NK-92 treated with Interleukin-12 subunit alpha and Interleukin-12 subunit beta, amount 100 ng/mL, for 24 hours (cell line): ENCODE measurements around the gene ANKRD24.
"Not testable (repeated sequence)": the region's sequence is repeated elsewhere in the genome, so short reads cannot be mapped to it uniquely, and the experiment has no call there.

Source experiments
- DNase-seq: peaks from one replicate; lab custom pipeline; 2025; lab: John Stamatoyannopoulos, UW

Gene ANKRD24

GRCh38 chr19:4173479-4174212 is 8.8 kb upstream of the ANKRD24 start:
- DNase-seq = no peak

GRCh38 chr19:4174213-4174894 is 8.1 kb upstream of the ANKRD24 start:
- no peak for DNase-seq

GRCh38 chr19:4174895-4175668 is 7.4 kb upstream of the ANKRD24 start:
- DNase-seq = no peak

- no peak for DNase-seq
These were observed 6.9 kb upstream of the ANKRD24 start for GRCh38 chr19:4175669-4175931.

GRCh38 chr19:4177146-4177545 is 5.3 kb upstream of the ANKRD24 start:
- DNase-seq = no peak

GRCh38 chr19:4178990-4179389 is 3.5 kb upstream of the ANKRD24 start:
- no peak for DNase-seq

- no peak for DNase-seq
These were observed 1.4 kb upstream of the ANKRD24 start for GRCh38 chr19:4181053-4181508.

- DNase-seq = no peak
These were observed 1.7 kb downstream of the ANKRD24 start for GRCh38 chr19:4183967-4184717.

- no peak for DNase-seq
These were observed 2.3 kb downstream of the ANKRD24 start for GRCh38 chr19:4184718-4185352.

GRCh38 chr19:4185413-4186086 is 3.1 kb downstream of the ANKRD24 start:
- DNase-seq = no peak

GRCh38 chr19:4186087-4186993 is 3.9 kb downstream of the ANKRD24 start:
- DNase-seq = peak; percentile 58

- no peak for DNase-seq
These were observed 5.0 kb downstream of the ANKRD24 start for GRCh38 chr19:4187313-4188122.

- no peak for DNase-seq
These were observed 7.2 kb downstream of the ANKRD24 start for GRCh38 chr19:4189641-4190040.

GRCh38 chr19:4192537-4192936 is 10.0 kb downstream of the ANKRD24 start:
- not testable (repeated sequence) for DNase-seq

- DNase-seq = no peak
These were observed 11.9 kb downstream of the ANKRD24 start for GRCh38 chr19:4194353-4194752.

- no peak for DNase-seq
These were observed 13.5 kb downstream of the ANKRD24 start for GRCh38 chr19:4196009-4196408.

GRCh38 chr19:4196587-4197148 is 14.2 kb downstream of the ANKRD24 start:
- no peak for DNase-seq

GRCh38 chr19:4197228-4197624 is 14.7 kb downstream of the ANKRD24 start:
- no peak for DNase-seq
